Natural killer cell (primary cell): ENCODE measurements around the gene HK1. TPM values are rescaled to one million over a fixed set of nuclear protein-coding genes. Genes with fewer than 3 reads are reported as not detected.

Experiments
- ATAC-seq, 3 donors: fragments of 150-1000 bp in 2 of 3; fragments of 200-7000 bp in 1 of 3; cut with Tn5 transposase; 1 replicate in 1 of 3; 2 replicates in 2 of 3; pipeline ENCODE4 v1.10.0; 2021; ENCODE audit warnings: mild to moderate bottlenecking in 2 of 3, moderate library complexity in 2 of 3
- DNase-seq, 2 donors: peaks; one replicate each; pipeline versions ENCODE4 v3.0.0 to v3.0.0-alpha.2; 2013 to 2021; ENCODE audit warnings: mixed read lengths in 1 of 2
- H3K27ac ChIP-seq: one replicate; pipeline ENCODE4 v1.5.1; 2013; ENCODE audit warnings: mild to moderate bottlenecking, low read length
- H3K27me3 ChIP-seq: one replicate; pipeline ENCODE4 v1.6.1; 2013; ENCODE audit warnings: low read length; ENCODE audit not compliant: control insufficient read depth, insufficient read depth
- H3K36me3 ChIP-seq: one replicate; pipeline ENCODE4 v1.6.1; 2013; ENCODE audit warnings: low read length; ENCODE audit not compliant: control insufficient read depth, insufficient read depth
- H3K4me1 ChIP-seq: one replicate; pipeline ENCODE4 v1.6.1; 2013; ENCODE audit warnings: low read length; ENCODE audit not compliant: control insufficient read depth, insufficient read depth
- H3K4me3 ChIP-seq: one replicate; pipeline ENCODE4 v1.5.1; 2013; ENCODE audit warnings: low read length
- H3K9me3 ChIP-seq: one replicate; pipeline ENCODE4 v1.6.1; 2013; ENCODE audit warnings: low read length; ENCODE audit not compliant: control insufficient read depth, insufficient read depth
- H3K27ac Mint-ChIP-seq, 2 donors: one replicate each; pipeline ENCODE4 v1.8.0; 2022; ENCODE audit warnings: mild to moderate bottlenecking in 2 of 2, mixed read lengths in 2 of 2, moderate library complexity in 1 of 2
- H3K27me3 Mint-ChIP-seq, 2 donors: one replicate each; pipeline ENCODE4 v1.8.0; 2022; ENCODE audit warnings: low read depth in 2 of 2, mixed read lengths in 2 of 2
- H3K36me3 Mint-ChIP-seq: one replicate; pipeline ENCODE4 v1.8.0; 2022; ENCODE audit warnings: mixed read lengths
- H3K4me1 Mint-ChIP-seq, 2 donors: one replicate each; pipeline ENCODE4 v1.8.0; 2022; ENCODE audit warnings: mixed read lengths in 2 of 2
- H3K4me3 Mint-ChIP-seq: one replicate; pipeline ENCODE4 v1.8.0; 2022; ENCODE audit warnings: mild to moderate bottlenecking, moderate library complexity, mixed read lengths
- H3K9me3 Mint-ChIP-seq, 2 donors: one replicate each; pipeline ENCODE4 v1.8.0; 2022; ENCODE audit warnings: mixed read lengths in 2 of 2
- CTCF ChIP-seq: fragments of 200-600 bp; IDR thresholded peaks from one replicate; pipeline ENCODE4 v1.8.0; 2022; ENCODE audit warnings: antibody characterized with exemption
- WGBS: methylation state at CpG from one replicate; pipeline ENCODE4 v1.1.7; 2013; ENCODE audit warnings: missing lambda C conversion rate; ENCODE audit not compliant: insufficient coverage; 5-methylcytosine and 5-hydroxymethylcytosine counted together
- intact Hi-C: fragments of 100-400 bp; cut with micrococcal nuclease; formaldehyde crosslinking; loops from one replicate; pipeline ENCODE4 v1.14.2; 2022
- total RNA-seq, 4 donors: library from RNA; stranded (reverse); fragments of 120-200 nt in 1 of 4; gene quantifications; one replicate each; pipeline versions ENCODE4 v1.2.3 to v1.2.4, GENCODE V29; 2013 to 2022

The HK1 gene
- total RNA-seq, 3 donors from 2014 or later (not counting 1 experiment from before 2014, with no cell fraction given), result 58.4 to 72.6 (median 69.5) TPM

- TF ChIP-seq CTCF, result no peak
- Mint-ChIP-seq H3K36me3 (no peaks in the 10 kb centered on the region), H3K4me1 (peaks cover 38 to 40% of the 10 kb centered on the region in 2 donors), H3K9me3 (no peaks in the 10 kb centered on the region), H3K27ac (peak overlapping the region in 1 of 2 donors; percentile 76), H3K27me3 (no peaks in the 10 kb centered on the region), H3K4me3 (no peak overlapping the region)
- no peak overlapping the region for H3K4me3 ChIP-seq
- H3K27me3 ChIP-seq, result no peaks in the 10 kb centered on the region
- no peak overlapping the region for H3K27ac ChIP-seq
- peaks cover 11% of the 10 kb centered on the region for H3K36me3 ChIP-seq
- no peaks in the 10 kb centered on the region for H3K9me3 ChIP-seq
- no peak for ATAC-seq
- 96% methylated on average over 12 of the region's 12 CpGs for WGBS
- intact Hi-C loops, result no loop called here
- peaks cover 28% of the 10 kb centered on the region for H3K4me1 ChIP-seq
- DNase-seq, result no peak
These were observed 80.0 kb downstream of the HK1 start for GRCh38 chr10:69358148-69358795.

GRCh38 chr10:69359148-69359547 lies 80.9 kb downstream of the HK1 start:
- intact Hi-C loops, result no loop called here
- Mint-ChIP-seq H3K27ac (peak overlapping the region; percentile 43 to 76), H3K4me3 (no peak overlapping the region), H3K9me3 (no peaks in the 10 kb centered on the region), H3K4me1 (peaks cover 33 to 41% of the 10 kb centered on the region in 2 donors), H3K27me3 (no peaks in the 10 kb centered on the region), H3K36me3 (no peaks in the 10 kb centered on the region)
- peaks cover 11% of the 10 kb centered on the region for H3K36me3 ChIP-seq
- no peaks in the 10 kb centered on the region for H3K9me3 ChIP-seq
- H3K27me3 ChIP-seq, result no peaks in the 10 kb centered on the region
- ATAC-seq, result peak; percentile 18 to 34 (median 32)
- H3K27ac ChIP-seq, result no peak overlapping the region
- H3K4me1 ChIP-seq, result peaks cover 28% of the 10 kb centered on the region
- no peak for DNase-seq
- 73% methylated on average over 2 of the region's 3 CpGs for WGBS
- no peak for TF ChIP-seq CTCF
- no peak overlapping the region for H3K4me3 ChIP-seq

GRCh38 chr10:69359594-69359993 lies 81.3 kb downstream of the HK1 start:
- ATAC-seq, result peak; percentile 65 to 71 (median 68)
- intact Hi-C loops, result no loop called here
- Histone ChIP-seq H3K27ac (no peak overlapping the region), H3K36me3 (peaks cover 14% of the 10 kb centered on the region), H3K9me3 (no peaks in the 10 kb centered on the region), H3K4me1 (peaks cover 28% of the 10 kb centered on the region), H3K27me3 (no peaks in the 10 kb centered on the region), H3K4me3 (no peak overlapping the region)
- Mint-ChIP-seq H3K4me3 (no peak overlapping the region), H3K27ac (peak overlapping the region; percentile 43 to 76), H3K27me3 (no peaks in the 10 kb centered on the region), H3K9me3 (no peaks in the 10 kb centered on the region), H3K4me1 (peaks cover 31 to 39% of the 10 kb centered on the region in 2 donors), H3K36me3 (no peaks in the 10 kb centered on the region)
- WGBS, result 53% methylated on average over 5 of the region's 5 CpGs
- peak in 1 of 2 donors; percentile 71 for DNase-seq
- no peak for TF ChIP-seq CTCF
